ENCODE results near the gene CDH10. TPM values are rescaled to one million over a fixed set of nuclear protein-coding genes. Genes with fewer than 3 reads are reported as not detected.
A peak's percentile ranks its signal among the peaks of the same experiment; 100 is the strongest.

The CDH10 gene
- total and polyA plus RNA-seq, 2 experiments from 2014 or later: not detected

DNA sequence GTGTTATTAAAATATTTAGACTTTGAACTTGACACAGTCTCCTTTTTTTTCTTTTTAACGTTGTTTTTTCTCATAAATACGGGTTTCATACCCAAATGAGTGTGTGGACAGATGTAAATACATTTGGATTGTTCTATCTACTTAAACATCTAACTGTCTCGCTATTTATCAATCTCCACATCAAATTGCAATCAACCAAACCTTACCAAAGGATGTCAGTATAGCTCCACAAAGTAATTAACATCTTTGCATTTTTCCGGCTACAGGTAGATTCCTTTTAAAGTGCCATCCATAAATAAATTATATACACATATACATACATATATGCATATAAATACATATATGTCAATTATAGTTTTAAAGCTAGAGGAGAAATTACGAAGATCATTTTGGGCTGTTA lies 705 bp upstream of the CDH10 start:
- Histone ChIP-seq H3F3A (replicated peaks; ENCODE audit: low read depth) (no peaks in the 10 kb centered on the region), H3K4me1 (ENCODE audit: insufficient read depth) (peaks cover 10% of the 10 kb centered on the region), H4K20me1 (replicated peaks; ENCODE audit: insufficient read depth) (no peaks in the 10 kb centered on the region), H3K4me2 (peak overlapping the region; percentile 81), H3K4me3 (peak overlapping the region; percentile 55; the same call in 1 of the 2 replicates), H3K27me3 (ENCODE audit: insufficient read depth) (peaks cover 23% of the 10 kb centered on the region), H3K9me2 (ENCODE audit: insufficient read depth) (no peaks in the 10 kb centered on the region), H2AFZ (no peak overlapping the region), H3K79me2 (replicated peaks; ENCODE audit: insufficient read depth) (no peaks in the 10 kb centered on the region), H3K27ac (ENCODE audit: low read depth) (no peak overlapping the region), H3K36me3 (ENCODE audit: insufficient read depth) (no peaks in the 10 kb centered on the region)
- no peaks in the 10 kb centered on the region for H3K36me3 Mint-ChIP-seq (ENCODE audit: low read depth)
- no peak overlapping the region for H3K27ac Mint-ChIP-seq
- DNase-seq (ENCODE audit: low spot score): no peak
- peak overlapping the region; percentile 77 for H3K4me3 Mint-ChIP-seq
- ATAC-seq: no peak
- TF ChIP-seq, protein P1, sequence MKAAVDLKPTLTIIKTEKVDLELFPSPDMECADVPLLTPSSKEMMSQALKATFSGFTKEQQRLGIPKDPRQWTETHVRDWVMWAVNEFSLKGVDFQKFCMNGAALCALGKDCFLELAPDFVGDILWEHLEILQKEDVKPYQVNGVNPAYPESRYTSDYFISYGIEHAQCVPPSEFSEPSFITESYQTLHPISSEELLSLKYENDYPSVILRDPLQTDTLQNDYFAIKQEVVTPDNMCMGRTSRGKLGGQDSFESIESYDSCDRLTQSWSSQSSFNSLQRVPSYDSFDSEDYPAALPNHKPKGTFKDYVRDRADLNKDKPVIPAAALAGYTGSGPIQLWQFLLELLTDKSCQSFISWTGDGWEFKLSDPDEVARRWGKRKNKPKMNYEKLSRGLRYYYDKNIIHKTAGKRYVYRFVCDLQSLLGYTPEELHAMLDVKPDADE (IDR thresholded peaks at IDR 0.05): no peak
- TF ChIP-seq EZH2 (IDR thresholded peaks at IDR 0.05; ENCODE audit: low read depth, unreplicated experiment) (no peak), NANOG (IDR thresholded peaks at IDR 0.05; ENCODE audit: borderline replicate concordance) (no peak), JUNB (IDR thresholded peaks at IDR 0.05; ENCODE audit: unreplicated experiment) (no peak), ZNF114 (CRISPR knock-in tag; IDR thresholded peaks at IDR 0.05) (no peak), POLR2AphosphoS5 (IDR thresholded peaks at IDR 0.05; ENCODE audit: low read depth) (no peak), STAT1 (IDR thresholded peaks at IDR 0.05; ENCODE audit: unreplicated experiment) (no peak), CTCF (conservative IDR thresholded peaks at IDR 0.05; ENCODE audit: low read depth in 2 of 2) (no peak), REST (IDR thresholded peaks at IDR 0.05; ENCODE audit: unreplicated experiment) (no peak), CREB1 (CRISPR knock-in tag; IDR thresholded peaks at IDR 0.05; ENCODE audit: low read depth) (no peak), EZH2phosphoT487 (IDR thresholded peaks at IDR 0.05; ENCODE audit: unreplicated experiment) (no peak), ZNF331 (CRISPR knock-in tag; IDR thresholded peaks at IDR 0.05; ENCODE audit: low read depth) (no peak)
- TF ChIP-seq, protein P2, sequence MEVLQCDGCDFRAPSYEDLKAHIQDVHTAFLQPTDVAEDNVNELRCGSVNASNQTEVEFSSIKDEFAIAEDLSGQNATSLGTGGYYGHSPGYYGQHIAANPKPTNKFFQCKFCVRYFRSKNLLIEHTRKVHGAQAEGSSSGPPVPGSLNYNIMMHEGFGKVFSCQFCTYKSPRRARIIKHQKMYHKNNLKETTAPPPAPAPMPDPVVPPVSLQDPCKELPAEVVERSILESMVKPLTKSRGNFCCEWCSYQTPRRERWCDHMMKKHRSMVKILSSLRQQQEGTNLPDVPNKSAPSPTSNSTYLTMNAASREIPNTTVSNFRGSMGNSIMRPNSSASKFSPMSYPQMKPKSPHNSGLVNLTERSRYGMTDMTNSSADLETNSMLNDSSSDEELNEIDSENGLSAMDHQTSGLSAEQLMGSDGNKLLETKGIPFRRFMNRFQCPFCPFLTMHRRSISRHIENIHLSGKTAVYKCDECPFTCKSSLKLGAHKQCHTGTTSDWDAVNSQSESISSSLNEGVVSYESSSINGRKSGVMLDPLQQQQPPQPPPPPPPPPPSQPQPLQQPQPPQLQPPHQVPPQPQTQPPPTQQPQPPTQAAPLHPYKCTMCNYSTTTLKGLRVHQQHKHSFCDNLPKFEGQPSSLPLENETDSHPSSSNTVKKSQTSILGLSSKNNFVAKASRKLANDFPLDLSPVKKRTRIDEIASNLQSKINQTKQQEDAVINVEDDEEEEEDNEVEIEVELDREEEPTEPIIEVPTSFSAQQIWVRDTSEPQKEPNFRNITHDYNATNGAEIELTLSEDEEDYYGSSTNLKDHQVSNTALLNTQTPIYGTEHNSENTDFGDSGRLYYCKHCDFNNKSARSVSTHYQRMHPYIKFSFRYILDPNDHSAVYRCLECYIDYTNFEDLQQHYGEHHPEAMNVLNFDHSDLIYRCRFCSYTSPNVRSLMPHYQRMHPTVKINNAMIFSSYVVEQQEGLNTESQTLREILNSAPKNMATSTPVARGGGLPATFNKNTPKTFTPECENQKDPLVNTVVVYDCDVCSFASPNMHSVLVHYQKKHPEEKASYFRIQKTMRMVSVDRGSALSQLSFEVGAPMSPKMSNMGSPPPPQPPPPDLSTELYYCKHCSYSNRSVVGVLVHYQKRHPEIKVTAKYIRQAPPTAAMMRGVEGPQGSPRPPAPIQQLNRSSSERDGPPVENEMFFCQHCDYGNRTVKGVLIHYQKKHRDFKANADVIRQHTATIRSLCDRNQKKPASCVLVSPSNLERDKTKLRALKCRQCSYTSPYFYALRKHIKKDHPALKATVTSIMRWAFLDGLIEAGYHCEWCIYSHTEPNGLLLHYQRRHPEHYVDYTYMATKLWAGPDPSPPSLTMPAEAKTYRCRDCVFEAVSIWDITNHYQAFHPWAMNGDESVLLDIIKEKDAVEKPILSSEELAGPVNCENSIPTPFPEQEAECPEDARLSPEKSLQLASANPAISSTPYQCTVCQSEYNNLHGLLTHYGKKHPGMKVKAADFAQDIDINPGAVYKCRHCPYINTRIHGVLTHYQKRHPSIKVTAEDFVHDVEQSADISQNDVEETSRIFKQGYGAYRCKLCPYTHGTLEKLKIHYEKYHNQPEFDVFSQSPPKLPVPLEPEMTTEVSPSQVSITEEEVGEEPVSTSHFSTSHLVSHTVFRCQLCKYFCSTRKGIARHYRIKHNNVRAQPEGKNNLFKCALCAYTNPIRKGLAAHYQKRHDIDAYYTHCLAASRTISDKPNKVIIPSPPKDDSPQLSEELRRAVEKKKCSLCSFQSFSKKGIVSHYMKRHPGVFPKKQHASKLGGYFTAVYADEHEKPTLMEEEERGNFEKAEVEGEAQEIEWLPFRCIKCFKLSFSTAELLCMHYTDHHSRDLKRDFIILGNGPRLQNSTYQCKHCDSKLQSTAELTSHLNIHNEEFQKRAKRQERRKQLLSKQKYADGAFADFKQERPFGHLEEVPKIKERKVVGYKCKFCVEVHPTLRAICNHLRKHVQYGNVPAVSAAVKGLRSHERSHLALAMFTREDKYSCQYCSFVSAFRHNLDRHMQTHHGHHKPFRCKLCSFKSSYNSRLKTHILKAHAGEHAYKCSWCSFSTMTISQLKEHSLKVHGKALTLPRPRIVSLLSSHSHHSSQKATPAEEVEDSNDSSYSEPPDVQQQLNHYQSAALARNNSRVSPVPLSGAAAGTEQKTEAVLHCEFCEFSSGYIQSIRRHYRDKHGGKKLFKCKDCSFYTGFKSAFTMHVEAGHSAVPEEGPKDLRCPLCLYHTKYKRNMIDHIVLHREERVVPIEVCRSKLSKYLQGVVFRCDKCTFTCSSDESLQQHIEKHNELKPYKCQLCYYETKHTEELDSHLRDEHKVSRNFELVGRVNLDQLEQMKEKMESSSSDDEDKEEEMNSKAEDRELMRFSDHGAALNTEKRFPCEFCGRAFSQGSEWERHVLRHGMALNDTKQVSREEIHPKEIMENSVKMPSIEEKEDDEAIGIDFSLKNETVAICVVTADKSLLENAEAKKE (CRISPR knock-in tag; IDR thresholded peaks at IDR 0.05): no peak
- H3K4me1 Mint-ChIP-seq: peaks cover 32% of the 10 kb centered on the region
- no peaks in the 10 kb centered on the region for H3K9me3 Mint-ChIP-seq
- H3K27me3 Mint-ChIP-seq (ENCODE audit: insufficient read depth, low read depth, poor library complexity): peaks cover 5% of the 10 kb centered on the region
